GM19025 (cell line): Measurements from ENCODE around the gene CFAP61.
A peak's percentile ranks its signal among the peaks of the same experiment; 100 is the strongest.
"Not testable (repeated sequence)": the region's sequence is repeated elsewhere in the genome, so short reads cannot be mapped to it uniquely, and the experiment has no call there.

ENCODE experiments used
- ATAC-seq: cut with Tn5 transposase; IDR thresholded peaks from one replicate; pipeline ENCODE4 v1.9.1; 2021; ENCODE audit warnings: mild to moderate bottlenecking, low read depth, moderate library complexity; ENCODE audit not compliant: unreplicated experiment

The CFAP61 gene

GRCh38 chr20:20355503-20355902 lies 303.2 kb downstream of the CFAP61 start:
- ATAC-seq: not testable (repeated sequence)

GRCh38 chr20:20358801-20359200 lies 306.5 kb downstream of the CFAP61 start:
- ATAC-seq: no peak

- no peak for ATAC-seq
Measured at GRCh38 chr20:20359628-20360027, 307.3 kb downstream of the CFAP61 start.

- ATAC-seq: peak; percentile 51
Measured at GRCh38 chr20:20360464-20360863, 308.1 kb downstream of the CFAP61 start.

- no peak for ATAC-seq
Measured at GRCh38 chr20:20362774-20363433, 310.6 kb downstream of the CFAP61 start.

GRCh38 chr20:20363434-20363798 lies 311.1 kb downstream of the CFAP61 start:
- ATAC-seq: no peak

GRCh38 chr20:20363799-20364592 lies 311.7 kb downstream of the CFAP61 start:
- ATAC-seq: no peak

GRCh38 chr20:20364593-20365479 lies 312.5 kb downstream of the CFAP61 start:
- ATAC-seq: no peak

- no peak for ATAC-seq
Measured at GRCh38 chr20:20365480-20366161, 313.3 kb downstream of the CFAP61 start.

- ATAC-seq: no peak
Measured at GRCh38 chr20:20366551-20366875, 314.2 kb downstream of the CFAP61 start.

GRCh38 chr20:20366876-20367574 lies 314.7 kb downstream of the CFAP61 start:
- no peak for ATAC-seq

- ATAC-seq: no peak
Measured at GRCh38 chr20:20367575-20368417, 315.5 kb downstream of the CFAP61 start, which contains the start of gene INSM1. Gene INSM1, plus strand, starts transcription at chr20:20368104. Its CDS starts 164 bp downstream, at chr20:20368268.

GRCh38 chr20:20368418-20369249 lies 316.3 kb downstream of the CFAP61 start:
- ATAC-seq: no peak

GRCh38 chr20:20369250-20370093 lies 317.1 kb downstream of the CFAP61 start:
- no peak for ATAC-seq

GRCh38 chr20:20370094-20370575 lies 317.8 kb downstream of the CFAP61 start:
- no peak for ATAC-seq

GRCh38 chr20:20371083-20371482 lies 318.8 kb downstream of the CFAP61 start:
- ATAC-seq: no peak

GRCh38 chr20:20371681-20372080 lies 319.3 kb downstream of the CFAP61 start:
- no peak for ATAC-seq
